Ishikawa (cell line): ENCODE data around the gene NPAS3.

ENCODE experiments used
- CEBPB ChIP-seq: IDR thresholded peaks from 2 replicates; pipeline ENCODE4 v1.6.1; 2012
- CREB1 ChIP-seq: IDR thresholded peaks from 2 replicates; pipeline ENCODE4 v1.6.1; 2012; ENCODE audit warnings: low read depth
- EGR1 ChIP-seq: IDR thresholded peaks from 2 replicates; pipeline ENCODE4 v1.6.1; 2012
- EP300 ChIP-seq: IDR thresholded peaks from 2 replicates; pipeline ENCODE4 v1.6.1; 2012; ENCODE audit warnings: borderline replicate concordance
- FOXM1 ChIP-seq: IDR thresholded peaks from 2 replicates; pipeline ENCODE4 v1.6.1; 2012; ENCODE audit warnings: low read depth, borderline replicate concordance
- NFIC ChIP-seq: IDR thresholded peaks from 2 replicates; pipeline ENCODE4 v1.6.1; 2012
- RAD21 ChIP-seq: IDR thresholded peaks from 2 replicates; pipeline ENCODE4 v1.6.1; 2012; ENCODE audit warnings: low read depth
- TAF1 ChIP-seq: IDR thresholded peaks from 2 replicates; pipeline ENCODE4 v1.6.1; 2012; ENCODE audit warnings: low read depth, mild to moderate bottlenecking
- TCF12 ChIP-seq: IDR thresholded peaks from 2 replicates; pipeline ENCODE4 v1.6.1; 2012; ENCODE audit warnings: low read depth
- TEAD4 ChIP-seq: IDR thresholded peaks from 2 replicates; pipeline ENCODE4 v1.6.1; 2012
- YY1 ChIP-seq: IDR thresholded peaks from 2 replicates; pipeline ENCODE4 v1.6.1; 2012; ENCODE audit warnings: low read depth
- ZBTB7A ChIP-seq: IDR thresholded peaks from 2 replicates; pipeline ENCODE4 v1.6.1; 2012; ENCODE audit warnings: low read depth
- TF ChIP-seq, protein P1 (sequence below): IDR thresholded peaks from 2 replicates; pipeline ENCODE4 v1.6.1; 2012
- TF ChIP-seq, protein P2 (sequence below): IDR thresholded peaks from 2 replicates; pipeline ENCODE4 v1.6.1; 2012; ENCODE audit warnings: low read depth, mild to moderate bottlenecking
- TF ChIP-seq, protein P3 (sequence below): IDR thresholded peaks from 2 replicates; pipeline ENCODE4 v1.6.1; 2012

Gene NPAS3

DNA sequence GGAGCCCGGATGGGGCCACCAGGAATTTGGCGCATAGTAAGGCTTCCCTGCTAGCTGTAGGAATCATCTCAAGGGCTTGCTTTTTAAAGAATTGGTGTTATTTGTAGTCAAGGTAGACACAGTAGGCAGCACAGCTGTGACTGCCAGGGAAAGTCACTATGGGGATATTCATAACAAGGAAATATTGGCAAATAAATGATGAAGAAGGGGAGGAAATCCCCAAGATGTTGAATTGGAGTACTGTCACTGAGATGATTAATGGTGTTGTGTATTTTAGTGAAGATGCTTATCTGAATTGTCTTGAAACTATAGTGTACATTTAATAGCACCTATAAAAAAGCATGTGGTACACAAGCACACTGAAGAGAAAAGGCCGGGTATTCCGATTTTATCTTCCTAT lies 118.9 kb downstream of the NPAS3 start:
- no peak for TF ChIP-seq FOXM1
- TF ChIP-seq EP300 = no peak
- TF ChIP-seq TAF1 = no peak
- no peak for TF ChIP-seq TEAD4
- no peak for TF ChIP-seq CREB1
- TF ChIP-seq, protein P1, sequence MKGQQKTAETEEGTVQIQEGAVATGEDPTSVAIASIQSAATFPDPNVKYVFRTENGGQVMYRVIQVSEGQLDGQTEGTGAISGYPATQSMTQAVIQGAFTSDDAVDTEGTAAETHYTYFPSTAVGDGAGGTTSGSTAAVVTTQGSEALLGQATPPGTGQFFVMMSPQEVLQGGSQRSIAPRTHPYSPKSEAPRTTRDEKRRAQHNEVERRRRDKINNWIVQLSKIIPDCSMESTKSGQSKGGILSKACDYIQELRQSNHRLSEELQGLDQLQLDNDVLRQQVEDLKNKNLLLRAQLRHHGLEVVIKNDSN = no peak
- TF ChIP-seq, protein P2, sequence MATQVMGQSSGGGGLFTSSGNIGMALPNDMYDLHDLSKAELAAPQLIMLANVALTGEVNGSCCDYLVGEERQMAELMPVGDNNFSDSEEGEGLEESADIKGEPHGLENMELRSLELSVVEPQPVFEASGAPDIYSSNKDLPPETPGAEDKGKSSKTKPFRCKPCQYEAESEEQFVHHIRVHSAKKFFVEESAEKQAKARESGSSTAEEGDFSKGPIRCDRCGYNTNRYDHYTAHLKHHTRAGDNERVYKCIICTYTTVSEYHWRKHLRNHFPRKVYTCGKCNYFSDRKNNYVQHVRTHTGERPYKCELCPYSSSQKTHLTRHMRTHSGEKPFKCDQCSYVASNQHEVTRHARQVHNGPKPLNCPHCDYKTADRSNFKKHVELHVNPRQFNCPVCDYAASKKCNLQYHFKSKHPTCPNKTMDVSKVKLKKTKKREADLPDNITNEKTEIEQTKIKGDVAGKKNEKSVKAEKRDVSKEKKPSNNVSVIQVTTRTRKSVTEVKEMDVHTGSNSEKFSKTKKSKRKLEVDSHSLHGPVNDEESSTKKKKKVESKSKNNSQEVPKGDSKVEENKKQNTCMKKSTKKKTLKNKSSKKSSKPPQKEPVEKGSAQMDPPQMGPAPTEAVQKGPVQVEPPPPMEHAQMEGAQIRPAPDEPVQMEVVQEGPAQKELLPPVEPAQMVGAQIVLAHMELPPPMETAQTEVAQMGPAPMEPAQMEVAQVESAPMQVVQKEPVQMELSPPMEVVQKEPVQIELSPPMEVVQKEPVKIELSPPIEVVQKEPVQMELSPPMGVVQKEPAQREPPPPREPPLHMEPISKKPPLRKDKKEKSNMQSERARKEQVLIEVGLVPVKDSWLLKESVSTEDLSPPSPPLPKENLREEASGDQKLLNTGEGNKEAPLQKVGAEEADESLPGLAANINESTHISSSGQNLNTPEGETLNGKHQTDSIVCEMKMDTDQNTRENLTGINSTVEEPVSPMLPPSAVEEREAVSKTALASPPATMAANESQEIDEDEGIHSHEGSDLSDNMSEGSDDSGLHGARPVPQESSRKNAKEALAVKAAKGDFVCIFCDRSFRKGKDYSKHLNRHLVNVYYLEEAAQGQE = no peak
- TF ChIP-seq ZBTB7A = no peak
- TF ChIP-seq RAD21 = no peak
- no peak for TF ChIP-seq TCF12
- TF ChIP-seq YY1 = no peak
- no peak for TF ChIP-seq CEBPB
- no peak for TF ChIP-seq EGR1
- TF ChIP-seq, protein P3, sequence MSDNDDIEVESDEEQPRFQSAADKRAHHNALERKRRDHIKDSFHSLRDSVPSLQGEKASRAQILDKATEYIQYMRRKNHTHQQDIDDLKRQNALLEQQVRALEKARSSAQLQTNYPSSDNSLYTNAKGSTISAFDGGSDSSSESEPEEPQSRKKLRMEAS = no peak
- TF ChIP-seq NFIC = no peak

DNA sequence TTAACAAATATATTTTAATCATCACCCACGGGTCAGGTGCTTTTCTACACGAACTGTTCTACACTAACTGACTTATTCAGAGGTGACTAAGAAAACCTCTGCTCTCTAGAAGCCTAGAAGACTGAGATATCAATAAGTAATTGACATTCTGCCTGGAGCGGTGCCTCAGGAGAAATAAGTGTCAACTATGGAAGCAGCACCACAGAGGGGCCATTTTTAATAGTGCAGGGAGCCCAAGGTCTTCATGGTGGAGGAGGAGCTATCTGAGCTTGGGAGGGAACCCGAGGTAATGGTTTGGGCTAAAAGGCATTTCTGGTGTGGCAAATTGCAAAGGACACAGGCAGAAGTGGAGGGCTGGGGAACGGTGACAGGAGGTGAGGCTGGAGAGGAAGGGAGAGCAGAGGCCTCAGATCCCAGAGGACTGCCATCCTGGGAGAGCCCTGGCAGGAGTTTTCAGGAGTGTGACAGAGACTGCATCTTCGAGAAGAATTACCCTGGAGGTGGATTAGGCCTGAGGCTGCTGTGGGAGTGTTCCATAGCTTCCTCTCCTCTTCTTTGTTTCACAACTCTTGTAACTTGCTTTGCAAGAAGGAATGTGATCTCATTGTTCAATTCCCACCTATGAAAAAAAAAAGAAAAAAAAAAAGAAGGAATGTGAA lies 123.1 kb downstream of the NPAS3 start:
- TF ChIP-seq NFIC (no peak), YY1 (no peak), RAD21 (no peak), EGR1 (no peak), TCF12 (no peak), CREB1 (no peak), EP300 (no peak), TAF1 (no peak), TEAD4 (no peak), FOXM1 (no peak), CEBPB (no peak)
- TF ChIP-seq, protein P3 = no peak
- TF ChIP-seq, protein P1 = no peak
- TF ChIP-seq, protein P2 = no peak

DNA sequence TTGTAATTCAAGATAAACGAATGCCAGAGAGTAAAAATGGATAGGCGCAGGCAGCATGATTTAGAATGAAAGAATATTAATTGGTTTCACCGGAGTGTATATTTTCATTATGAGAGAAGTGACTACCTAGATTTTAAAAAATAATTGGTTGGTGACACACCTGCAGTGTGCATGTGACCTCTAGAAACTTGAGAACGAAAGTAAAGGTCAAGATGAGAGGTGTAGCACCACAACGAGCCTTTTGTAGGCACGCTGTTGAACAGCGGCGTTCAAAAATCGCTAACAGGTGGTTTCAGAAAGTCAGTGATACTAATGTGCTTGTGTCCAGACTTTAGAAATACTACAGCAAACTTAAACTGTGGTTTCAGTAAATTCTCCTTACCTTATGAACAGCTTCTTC lies 123.8 kb downstream of the NPAS3 start:
- TF ChIP-seq EP300 (no peak), CREB1 (no peak), ZBTB7A (no peak), NFIC (no peak), TCF12 (no peak), EGR1 (no peak), TEAD4 (no peak), TAF1 (no peak), FOXM1 (no peak), YY1 (no peak), RAD21 (no peak)
- TF ChIP-seq, protein P3 = no peak
- TF ChIP-seq, protein P2 = no peak
- TF ChIP-seq, protein P1 = no peak

DNA sequence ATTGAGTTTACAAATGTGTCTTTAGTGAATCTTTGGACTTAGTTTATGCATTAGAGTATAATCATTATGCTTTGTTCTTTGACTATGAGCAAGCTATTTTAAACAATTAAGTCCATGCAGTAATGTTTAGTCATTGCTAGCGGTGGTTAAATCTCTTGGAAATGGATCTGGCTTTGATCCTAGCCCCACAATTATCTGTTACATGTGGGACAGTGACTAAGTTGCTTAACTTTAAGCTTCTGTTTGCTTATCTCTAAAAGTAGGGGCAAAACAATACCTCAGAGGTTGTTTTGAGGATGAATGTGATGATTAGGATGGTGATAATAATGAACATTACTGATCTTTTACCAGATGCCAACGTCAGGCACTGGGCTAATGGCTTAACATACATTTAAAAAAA lies 124.2 kb downstream of the NPAS3 start:
- TF ChIP-seq FOXM1 (no peak), TAF1 (no peak), EGR1 (no peak), NFIC (no peak), YY1 (no peak), TCF12 (no peak), ZBTB7A (no peak)
- TF ChIP-seq, protein P2 = no peak
- TF ChIP-seq, protein P3 = no peak
